ENCODE measurements around the gene NPFFR1.

NPFFR1 gene

DNA sequence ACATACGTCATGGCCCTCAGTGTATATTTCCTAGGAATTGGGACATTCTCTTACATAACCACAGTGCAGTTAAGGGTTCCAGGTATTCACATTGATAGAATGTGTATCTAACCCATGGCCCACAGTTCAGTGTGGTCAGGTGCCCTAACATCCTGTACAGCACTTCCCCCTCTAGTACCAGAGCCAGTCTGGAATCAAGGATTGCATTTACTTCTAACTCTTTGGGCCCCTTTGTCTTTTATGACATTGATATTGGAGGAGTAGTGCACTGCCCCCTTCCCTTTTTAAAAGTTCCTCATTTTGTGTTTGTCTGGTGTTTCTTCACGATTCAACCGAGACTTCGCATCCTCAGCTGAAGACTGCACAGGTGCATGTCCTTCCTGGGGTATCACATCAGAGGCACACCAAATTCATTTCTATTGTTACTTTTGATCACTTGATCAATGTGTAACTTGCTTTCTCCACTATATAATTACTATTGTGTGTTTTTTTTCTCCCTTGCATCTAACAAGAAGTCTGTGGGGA lies 22.4 kb upstream of the NPFFR1 start:
- FAIRE-seq (no peak), DNase-seq (ENCODE audit: insufficient read length, low spot score) (no peak)
- no peak for TF ChIP-seq POLR2A (IDR thresholded peaks at IDR 0.05; ENCODE audit: low read depth, low read length)

DNA sequence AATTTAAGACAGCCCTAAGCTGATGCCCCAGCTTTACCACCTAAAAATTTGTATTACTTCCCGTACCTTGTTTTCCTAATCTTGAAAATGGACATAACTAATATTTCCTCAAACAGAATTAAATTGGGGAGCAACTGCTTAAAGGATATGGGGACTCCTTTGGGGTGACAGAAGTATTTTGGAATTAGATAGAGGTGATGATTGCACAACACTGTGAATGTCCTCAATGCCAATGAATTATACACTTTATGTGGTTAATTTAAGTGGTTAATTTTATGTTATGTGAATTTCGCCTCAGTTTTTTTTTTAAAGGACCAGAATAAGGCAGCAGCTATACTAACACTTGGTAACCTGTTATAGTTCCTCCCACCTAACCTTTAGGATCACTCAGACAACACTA lies 19.9 kb upstream of the NPFFR1 start:
- TF ChIP-seq POLR2A (IDR thresholded peaks at IDR 0.05; ENCODE audit: low read depth, low read length): no peak
- FAIRE-seq (no peak), DNase-seq (ENCODE audit: insufficient read length, low spot score) (no peak)

DNA sequence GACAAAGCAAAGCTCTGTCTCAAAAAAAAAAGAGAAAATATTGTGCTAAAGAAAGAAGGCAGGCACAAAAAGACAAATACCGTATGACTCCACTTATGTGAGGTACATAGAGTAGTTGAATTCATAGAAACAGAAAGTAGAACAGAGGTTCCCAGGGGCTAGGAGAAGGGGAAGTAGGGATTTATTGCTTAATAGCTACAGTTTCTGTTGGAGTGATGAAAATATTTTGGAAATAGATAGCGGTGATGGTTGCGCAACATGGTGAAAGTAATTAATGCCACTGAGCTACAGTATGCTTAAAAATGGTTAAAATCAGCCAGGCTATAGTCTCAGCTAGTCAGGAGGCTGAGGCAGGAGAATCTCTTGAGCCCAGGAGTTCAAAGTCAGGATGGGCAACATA lies 18.5 kb upstream of the NPFFR1 start:
- no peak for DNase-seq (ENCODE audit: insufficient read length, low spot score)
- no peak for TF ChIP-seq POLR2A (IDR thresholded peaks at IDR 0.05; ENCODE audit: low read depth, low read length)
- FAIRE-seq: no peak

DNA sequence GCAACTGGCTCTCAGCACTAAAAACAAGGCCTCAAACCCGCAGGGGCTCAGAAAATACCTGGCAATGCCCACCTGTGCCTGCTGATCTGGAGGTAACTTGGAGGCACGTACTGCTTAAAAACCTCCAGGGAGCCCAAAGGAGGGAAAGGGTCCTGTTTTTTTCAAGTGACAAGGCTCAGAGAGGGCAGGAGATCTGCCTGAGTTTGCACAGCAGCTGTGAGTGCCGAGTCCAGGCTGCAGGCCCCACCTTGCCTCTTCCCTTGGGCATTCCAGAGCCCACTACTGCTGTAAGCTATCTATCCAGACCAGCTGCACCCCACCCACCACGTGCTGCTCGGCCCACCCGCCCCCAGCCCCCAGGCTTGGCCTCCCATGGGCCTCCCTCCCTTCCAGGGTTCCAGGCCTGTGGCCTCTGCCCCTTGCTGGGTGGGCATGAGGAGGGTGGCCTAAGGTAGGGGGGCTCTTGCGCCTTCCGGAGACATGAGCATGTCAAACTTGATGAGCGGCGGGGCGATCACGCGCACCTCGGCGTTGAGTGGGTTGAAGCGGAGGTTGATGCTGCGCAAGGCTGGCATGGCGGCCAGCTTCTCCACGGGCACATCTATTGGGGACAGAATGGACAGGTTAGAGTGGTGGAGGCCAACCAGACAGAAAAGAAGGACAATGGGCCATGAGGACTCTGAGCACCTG lies 17.2 kb upstream of the NPFFR1 start:
- FAIRE-seq: no peak
- no peak for DNase-seq (ENCODE audit: insufficient read length, low spot score)
- TF ChIP-seq POLR2A (IDR thresholded peaks at IDR 0.05; ENCODE audit: low read depth, low read length): no peak

DNA sequence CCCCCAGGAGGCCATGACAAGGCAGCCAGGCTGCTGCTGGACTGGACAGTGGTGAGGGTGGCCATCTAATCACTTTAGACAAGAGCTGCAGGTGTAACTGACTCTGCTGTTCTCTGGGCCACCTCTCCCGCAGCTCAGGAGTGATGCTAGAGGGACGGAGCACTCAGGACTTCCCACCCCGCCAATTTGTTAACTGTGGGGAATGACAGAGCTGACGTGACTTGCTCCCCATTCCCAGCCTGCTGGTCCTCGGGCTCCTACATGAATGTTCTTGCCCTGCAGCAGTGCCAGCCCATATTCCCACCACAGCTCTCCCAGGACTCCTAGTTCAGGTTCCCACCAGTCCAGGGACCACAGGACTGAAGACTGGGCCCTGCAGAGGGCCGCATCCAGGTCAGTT lies 16.7 kb upstream of the NPFFR1 start:
- no peak for FAIRE-seq
- no peak for DNase-seq (ENCODE audit: insufficient read length, low spot score)
- no peak for TF ChIP-seq POLR2A (IDR thresholded peaks at IDR 0.05; ENCODE audit: low read depth, low read length)

DNA sequence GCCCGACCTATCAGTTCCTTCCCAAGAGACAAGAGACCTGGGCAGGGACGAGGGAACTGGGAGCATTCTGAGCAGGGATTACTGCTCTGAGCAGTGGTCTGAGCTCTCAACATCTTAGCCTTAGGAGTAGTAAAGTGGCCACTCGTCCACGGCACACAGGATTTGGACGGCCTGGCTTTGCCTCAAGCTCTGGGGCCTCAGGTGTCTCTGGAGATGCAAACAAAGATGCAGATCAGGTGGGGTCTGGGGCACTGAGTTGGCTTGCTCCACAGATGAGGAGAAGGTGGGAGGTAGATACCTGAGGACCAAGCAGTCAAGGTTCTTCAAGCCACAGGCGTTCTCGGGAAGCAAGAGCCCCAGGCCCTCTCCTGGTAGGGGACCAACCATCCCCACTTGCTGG lies 16.1 kb upstream of the NPFFR1 start:
- no peak for TF ChIP-seq POLR2A (IDR thresholded peaks at IDR 0.05; ENCODE audit: low read depth, low read length)
- FAIRE-seq (no peak), DNase-seq (ENCODE audit: insufficient read length, low spot score) (no peak)

- DNase-seq (ENCODE audit: insufficient read length, low spot score) (no peak), FAIRE-seq (no peak)
- no peak for TF ChIP-seq POLR2A (IDR thresholded peaks at IDR 0.05; ENCODE audit: low read depth, low read length)
These were observed 14.6 kb upstream of the NPFFR1 start for GRCh38 chr10:70298393-70298792.

GRCh38 chr10:70297224-70297623 lies 13.4 kb upstream of the NPFFR1 start:
- FAIRE-seq: no peak

GRCh38 chr10:70296406-70296899 lies 12.6 kb upstream of the NPFFR1 start:
- DNase-seq (ENCODE audit: insufficient read length, low spot score) (peak; percentile 99), FAIRE-seq (peak; percentile 94)
- no peak for TF ChIP-seq POLR2A (IDR thresholded peaks at IDR 0.05; ENCODE audit: low read depth, low read length)

More at GRCh38 chr10:70297224-70297623, 13.4 kb upstream of the NPFFR1 start:
- no peak for TF ChIP-seq POLR2A (IDR thresholded peaks at IDR 0.05; ENCODE audit: low read depth, low read length)
- DNase-seq (ENCODE audit: insufficient read length, low spot score): no peak

GRCh38 chr10:70295926-70296325 lies 12.1 kb upstream of the NPFFR1 start:
- no peak for TF ChIP-seq POLR2A (IDR thresholded peaks at IDR 0.05; ENCODE audit: low read depth, low read length)
- FAIRE-seq: no peak
- DNase-seq (ENCODE audit: insufficient read length, low spot score): no peak

DNA sequence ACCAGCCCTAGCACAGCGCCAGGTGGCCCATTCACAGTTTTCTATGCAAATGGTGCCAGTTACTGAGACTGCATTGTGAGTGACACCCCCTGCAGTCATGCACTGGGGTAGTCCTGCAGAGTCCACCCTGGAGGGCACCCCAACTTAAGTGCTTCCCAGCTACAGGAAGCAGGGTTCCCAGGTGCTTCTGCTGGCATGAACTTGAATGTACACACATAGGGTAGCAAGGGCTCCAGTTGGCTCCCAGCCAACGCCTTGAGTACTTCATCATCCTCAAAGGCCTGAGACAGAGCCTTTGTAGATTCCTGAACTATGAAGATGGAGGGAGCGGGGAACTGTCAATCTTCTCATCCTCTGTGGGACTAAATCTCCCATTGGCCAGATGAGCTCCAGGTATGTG lies 11.5 kb upstream of the NPFFR1 start:
- TF ChIP-seq POLR2A (IDR thresholded peaks at IDR 0.05; ENCODE audit: low read depth, low read length): no peak
- FAIRE-seq (no peak), DNase-seq (ENCODE audit: insufficient read length, low spot score) (no peak)

DNA sequence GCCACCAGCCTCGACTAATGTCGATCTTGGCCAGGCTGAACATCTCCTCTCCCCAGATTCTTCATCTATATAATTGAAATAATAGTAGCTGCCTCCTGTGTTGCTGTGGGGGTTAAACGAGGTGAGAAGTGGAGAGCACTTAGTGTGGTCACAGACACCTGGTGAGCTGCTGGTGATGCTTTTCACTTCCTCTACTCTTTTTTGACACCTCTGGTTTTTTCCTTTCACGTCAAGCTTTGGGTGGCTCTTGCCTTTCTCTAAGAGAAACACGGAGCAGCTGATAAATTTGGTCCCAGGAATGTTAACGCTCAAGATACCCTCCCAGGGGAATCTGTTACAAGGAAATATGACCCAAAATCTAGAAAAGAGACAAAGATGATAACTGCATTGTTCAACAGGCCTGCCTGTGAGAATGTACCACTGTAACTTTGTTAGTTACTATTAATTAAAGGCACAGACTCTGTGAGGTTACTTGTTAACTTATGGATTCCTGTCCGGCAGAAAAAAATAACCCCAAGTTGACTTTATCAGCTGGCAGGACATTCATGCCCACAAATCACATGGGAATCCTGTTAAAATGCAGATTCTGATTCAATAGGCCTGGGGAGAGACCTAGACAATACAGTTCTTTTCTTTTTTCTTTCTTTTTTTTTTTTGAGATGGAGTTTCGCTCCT lies 9.5 kb upstream of the NPFFR1 start:
- no peak for TF ChIP-seq POLR2A (IDR thresholded peaks at IDR 0.05; ENCODE audit: low read depth, low read length)
- no peak for DNase-seq (ENCODE audit: insufficient read length, low spot score)
- FAIRE-seq: no peak

- TF ChIP-seq POLR2A (IDR thresholded peaks at IDR 0.05; ENCODE audit: low read depth, low read length): no peak
- DNase-seq (ENCODE audit: insufficient read length, low spot score) (no peak), FAIRE-seq (no peak)
These were observed 8.2 kb upstream of the NPFFR1 start for GRCh38 chr10:70292004-70292403.

DNA sequence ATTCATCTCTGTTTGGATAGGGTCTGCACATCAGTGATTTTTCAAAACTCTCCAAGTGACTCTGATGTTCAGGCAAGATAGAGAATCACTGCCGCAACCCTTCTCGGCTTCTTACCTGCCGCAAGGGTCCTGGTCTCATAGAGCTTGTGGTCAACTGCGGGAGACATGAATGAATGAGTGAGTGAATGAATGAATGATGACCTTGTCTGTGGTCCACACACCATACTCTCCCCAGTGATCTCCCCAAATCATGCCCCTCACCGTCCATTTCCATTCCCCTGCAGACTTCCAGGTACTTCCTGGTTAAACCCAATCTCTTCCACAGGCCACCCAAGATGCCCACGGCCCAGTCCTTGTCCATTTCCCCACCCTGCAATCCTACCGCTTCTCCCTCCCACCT lies 5.9 kb upstream of the NPFFR1 start:
- no peak for FAIRE-seq
- TF ChIP-seq POLR2A (IDR thresholded peaks at IDR 0.05; ENCODE audit: low read depth, low read length): no peak

DNA sequence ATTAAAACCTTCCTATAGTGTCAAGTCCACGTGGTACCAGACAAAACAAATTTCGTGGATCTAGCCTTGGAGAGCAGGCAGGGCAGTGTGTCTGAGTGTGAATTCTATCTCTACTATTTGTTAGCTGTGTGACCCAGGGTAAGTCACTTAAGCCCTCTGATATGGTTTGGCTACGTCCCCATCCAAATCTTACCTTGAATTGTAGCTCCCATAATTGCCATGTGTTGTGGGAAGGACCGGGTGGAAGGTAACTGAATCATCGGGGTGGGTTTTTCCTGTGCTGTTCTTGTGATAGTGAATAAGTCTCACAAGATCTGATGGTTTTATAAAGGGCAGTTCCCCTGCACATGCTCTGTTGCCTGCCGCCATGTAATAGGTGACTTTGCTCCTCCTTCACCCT lies 2.8 kb upstream of the NPFFR1 start:
- TF ChIP-seq POLR2A (IDR thresholded peaks at IDR 0.05; ENCODE audit: low read depth, low read length): no peak
- FAIRE-seq: no peak
- no peak for DNase-seq (ENCODE audit: insufficient read length, low spot score)

More for the DNA sequence above, 5.9 kb upstream of the NPFFR1 start:
- DNase-seq (ENCODE audit: insufficient read length, low spot score): no peak
